COLO829 (cell line): ENCODE results near the gene SPTY2D1.
"Not testable (repeated sequence)": the region's sequence is repeated elsewhere in the genome, so short reads cannot be mapped to it uniquely, and the experiment has no call there.

ENCODE experiments used
- DNase-seq: peaks from one replicate; pipeline ENCODE4 v3.0.0; 2012; ENCODE audit warnings: low spot score

Gene SPTY2D1, protein sequence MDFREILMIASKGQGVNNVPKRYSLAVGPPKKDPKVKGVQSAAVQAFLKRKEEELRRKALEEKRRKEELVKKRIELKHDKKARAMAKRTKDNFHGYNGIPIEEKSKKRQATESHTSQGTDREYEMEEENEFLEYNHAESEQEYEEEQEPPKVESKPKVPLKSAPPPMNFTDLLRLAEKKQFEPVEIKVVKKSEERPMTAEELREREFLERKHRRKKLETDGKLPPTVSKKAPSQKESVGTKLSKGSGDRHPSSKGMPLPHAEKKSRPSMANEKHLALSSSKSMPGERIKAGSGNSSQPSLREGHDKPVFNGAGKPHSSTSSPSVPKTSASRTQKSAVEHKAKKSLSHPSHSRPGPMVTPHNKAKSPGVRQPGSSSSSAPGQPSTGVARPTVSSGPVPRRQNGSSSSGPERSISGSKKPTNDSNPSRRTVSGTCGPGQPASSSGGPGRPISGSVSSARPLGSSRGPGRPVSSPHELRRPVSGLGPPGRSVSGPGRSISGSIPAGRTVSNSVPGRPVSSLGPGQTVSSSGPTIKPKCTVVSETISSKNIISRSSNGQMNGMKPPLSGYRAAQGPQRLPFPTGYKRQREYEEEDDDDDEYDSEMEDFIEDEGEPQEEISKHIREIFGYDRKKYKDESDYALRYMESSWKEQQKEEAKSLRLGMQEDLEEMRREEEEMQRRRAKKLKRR

DNA sequence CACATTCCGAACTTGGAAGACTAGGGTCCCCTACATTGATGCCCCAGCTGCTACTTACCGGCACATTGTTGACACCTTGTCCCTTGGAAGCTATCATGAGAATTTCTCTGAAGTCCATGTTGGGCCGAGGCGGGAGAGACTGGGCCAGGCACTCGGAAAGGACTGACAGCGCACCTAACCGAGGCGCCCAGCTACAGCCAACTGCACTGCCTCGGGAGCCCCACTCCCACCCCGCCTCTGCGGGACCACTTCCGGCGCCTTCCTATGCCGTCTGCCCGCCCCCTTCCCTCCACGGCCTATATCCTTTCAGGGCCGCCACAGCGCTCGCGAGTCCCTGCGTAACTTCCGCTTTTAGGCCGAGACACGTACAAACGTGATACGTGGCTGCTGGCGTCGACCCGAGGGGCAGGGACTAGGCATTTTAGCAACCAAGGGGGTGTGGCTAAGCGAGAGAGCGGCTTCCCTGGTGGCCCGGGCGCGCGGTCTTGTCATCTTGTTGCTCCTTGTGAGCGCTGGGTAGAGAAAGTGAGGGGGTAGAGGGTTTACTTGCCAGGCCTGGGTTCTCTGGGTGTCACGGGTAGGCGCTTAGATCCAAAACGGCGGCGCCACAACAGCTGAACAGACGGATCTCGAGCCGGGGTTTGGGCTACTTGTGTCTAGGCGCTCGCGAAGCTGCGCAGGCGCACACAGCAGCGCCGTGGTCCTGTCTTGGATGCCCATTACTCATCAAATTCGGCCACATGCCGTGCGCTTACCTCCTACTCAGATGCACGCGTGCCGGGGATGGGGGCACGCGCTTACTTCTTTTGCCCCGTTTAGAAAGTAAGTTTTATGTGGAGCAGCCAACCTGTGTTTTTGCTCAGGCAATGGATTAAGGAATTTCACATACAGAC lies at the start of gene SPTY2D1:
Gene SPTY2D1, minus strand, starts transcription at position 203 of the 893 bp plus-strand sequence. Its CDS starts 85 bp downstream, at position 118.
- peak; percentile 97 for DNase-seq

DNA sequence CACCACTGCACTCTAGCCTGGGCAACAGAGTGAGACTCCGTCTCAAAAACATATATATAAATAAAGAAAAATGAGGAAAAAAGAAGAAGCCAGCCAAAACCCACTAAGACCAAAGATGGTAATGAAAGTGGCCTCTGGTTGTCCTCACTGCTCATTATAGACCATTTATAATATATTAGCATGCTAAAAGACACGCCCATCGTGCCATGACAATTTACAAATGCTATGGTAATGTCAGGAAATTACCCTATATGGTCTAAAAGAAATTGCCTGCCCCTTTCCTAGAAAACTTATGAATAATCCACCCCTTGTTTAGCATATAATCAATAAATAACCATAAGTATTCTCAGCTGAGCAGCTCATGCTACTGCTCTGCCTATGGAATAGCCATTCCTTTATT lies 48.3 kb upstream of the SPTY2D1 start:
- no peak for DNase-seq

DNA sequence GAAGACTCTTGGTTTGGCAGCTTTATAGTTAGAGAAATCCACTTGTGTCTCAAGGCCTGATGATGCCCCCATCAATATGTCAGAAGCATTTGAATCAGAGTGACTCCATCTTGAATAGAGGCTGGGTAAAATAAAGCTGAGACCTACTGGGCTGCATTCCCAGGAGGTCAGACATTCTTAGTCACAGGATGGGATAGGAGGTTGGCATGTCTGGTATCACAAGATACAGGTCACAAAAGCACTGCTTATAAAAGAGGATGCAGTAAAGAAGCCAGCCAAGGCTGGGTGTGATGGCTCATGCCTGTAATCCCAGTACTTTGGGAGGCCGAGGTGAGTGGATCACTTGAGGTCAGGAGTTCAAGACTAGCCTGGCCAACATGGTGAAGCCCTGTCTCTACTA lies 47.8 kb upstream of the SPTY2D1 start:
- not testable (repeated sequence) for DNase-seq

DNA sequence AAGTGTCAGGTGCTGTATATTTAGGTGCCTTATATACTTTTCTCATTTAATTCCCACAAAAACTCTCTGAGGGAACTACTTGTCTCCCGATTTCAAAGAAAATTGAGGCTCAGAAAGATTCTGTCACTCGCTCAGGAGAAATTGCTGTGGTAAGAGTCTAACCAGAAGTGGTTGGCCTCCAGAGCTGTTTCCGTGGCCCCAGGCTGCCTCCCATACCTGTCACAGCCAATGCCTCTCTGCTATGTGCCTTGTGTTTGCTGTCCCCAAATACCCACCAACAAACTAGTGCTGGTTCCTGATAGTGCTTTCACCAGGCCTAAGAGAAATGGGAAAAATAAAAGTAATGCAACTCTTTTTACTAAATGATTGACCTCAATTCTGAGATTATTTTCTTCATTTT lies 43.4 kb upstream of the SPTY2D1 start:
- no peak for DNase-seq

DNA sequence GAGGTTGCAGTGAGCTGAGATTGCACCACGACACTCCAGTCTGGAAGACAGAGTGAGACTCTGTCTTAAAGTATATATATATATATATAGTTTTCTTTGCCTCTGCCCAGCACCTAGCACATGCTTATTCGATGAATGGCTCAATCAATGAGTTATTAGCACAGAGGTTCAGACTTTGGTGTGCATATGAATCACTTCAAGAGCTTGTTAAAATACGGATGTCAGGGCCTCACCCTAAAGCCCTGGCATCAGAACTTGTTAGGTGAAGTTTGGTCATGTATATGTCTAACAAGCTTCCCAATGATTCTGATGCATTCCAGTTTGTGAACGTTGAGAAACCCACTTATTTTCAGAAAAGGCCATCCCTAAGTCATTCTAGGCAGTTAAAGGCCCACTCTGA lies 42.7 kb upstream of the SPTY2D1 start:
- no peak for DNase-seq

DNA sequence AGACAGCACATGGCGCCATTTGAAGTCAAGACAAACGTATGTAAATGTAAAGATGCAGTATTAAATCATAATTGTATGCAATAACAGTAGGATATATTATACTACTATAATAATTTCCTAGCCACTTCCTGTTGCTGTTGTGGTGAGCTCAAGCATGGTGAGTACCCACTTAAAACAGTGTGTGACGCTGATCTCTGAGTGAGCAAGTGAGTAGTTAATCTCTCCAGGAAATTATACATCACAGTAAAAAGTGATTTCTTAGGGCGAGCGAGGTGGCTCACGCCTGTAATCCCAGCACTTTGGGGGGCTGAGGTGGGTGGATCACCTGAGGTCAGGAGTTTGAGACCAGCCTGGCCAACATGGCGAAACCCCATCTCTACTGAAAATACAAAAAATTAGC lies 38.1 kb upstream of the SPTY2D1 start:
- DNase-seq, result not testable (repeated sequence)

DNA sequence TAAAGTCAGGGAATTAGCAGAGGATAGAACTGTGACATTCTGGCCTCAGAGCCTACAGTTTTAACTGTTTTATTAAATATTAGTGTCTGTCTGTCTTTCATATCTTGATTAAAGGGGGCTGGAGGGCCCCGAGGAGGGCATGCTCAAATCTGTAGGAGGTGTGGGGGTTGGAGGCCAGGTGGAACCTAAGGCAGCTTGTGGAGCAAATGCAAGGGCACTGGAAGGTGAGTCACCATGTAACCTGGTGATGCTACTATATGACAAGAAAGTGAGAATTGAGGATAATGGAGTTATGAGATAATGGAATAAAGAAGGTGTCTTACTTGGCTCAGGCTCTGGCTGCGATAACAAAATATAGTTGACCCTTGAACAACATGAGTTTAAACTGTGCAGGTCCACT lies 37.1 kb upstream of the SPTY2D1 start:
- no peak for DNase-seq

DNA sequence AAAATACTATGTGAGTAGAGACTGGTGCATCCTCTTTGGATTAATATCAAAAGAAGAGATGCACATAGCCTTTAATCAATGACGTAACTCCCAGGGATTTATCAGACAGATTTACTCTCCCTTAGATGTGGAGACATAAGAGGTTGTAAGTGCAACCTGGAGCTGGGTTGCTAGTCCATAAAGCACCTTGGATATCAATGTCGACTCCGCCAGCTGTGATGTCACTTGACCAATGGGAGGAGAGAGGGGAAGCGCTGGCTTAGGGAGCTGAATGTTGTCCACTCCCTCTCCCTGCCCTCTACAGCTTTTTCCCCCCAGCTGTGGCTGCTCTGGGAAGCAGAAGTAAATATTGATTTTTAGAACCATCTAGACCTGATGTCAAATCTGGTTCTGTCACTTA lies 35.6 kb upstream of the SPTY2D1 start:
- no peak for DNase-seq

DNA sequence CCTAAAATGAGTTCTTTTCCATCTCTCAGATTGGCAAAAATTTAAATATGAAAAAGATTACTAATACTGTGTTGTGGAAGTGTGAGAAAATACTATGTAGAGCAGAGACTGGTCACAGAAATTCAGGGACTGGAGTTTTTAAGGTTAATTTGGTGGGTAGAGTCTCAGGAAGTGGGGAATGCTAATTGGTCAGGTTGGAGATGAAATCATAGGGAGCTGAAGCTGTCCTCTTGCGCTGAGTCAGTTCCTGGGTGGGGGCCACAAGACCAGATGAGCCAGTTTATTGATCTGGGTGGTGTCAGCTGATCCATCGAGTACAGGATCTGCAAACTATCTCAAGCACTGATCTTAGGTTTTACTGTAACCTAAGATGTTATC lies 35.1 kb upstream of the SPTY2D1 start:
- DNase-seq, result no peak

DNA sequence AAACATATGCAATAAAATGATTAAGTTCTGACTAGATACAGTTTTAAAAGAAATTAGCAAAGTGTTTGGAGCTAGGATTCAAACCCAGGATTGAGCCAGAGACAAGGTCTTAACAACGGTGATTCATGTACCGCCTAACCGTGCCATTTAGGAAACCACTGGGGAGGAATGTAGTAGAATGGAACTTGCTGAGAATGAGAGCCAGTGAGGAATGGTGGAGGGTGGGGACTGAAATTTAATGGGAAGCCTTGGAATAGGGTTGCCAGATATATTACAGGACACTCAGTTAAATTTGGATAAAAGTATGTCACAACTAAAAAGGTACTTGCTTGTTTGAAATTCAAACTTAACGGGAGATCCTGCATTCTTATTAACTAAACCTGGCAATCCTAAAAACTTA lies 34.0 kb upstream of the SPTY2D1 start:
- DNase-seq, result no peak

DNA sequence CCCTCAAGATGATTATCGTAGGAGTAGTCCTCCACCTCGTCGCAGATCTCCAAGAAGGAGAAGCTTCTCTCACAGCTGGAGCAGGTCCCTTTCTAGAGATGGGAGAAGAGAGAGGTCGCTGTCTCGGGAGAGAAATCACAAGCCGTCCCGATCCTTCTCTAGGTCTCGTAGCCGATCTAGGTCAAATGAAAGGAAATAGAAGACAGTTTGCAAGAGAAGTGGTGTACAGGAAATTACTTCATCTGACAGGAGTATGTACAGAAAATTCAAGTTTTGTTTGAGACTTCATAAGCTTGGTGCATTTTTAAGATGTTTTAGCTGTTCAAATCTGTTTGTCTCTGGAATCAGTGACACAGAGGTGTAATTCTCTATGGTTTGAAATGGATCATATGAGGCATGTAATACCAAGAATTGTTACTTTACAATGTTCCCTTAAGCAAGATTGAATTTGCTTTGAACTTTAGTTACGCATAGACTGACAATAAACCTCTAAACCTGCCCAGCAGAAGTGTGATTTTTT lies 31.3 kb upstream of the SPTY2D1 start:
- DNase-seq, result not testable (repeated sequence)

DNA sequence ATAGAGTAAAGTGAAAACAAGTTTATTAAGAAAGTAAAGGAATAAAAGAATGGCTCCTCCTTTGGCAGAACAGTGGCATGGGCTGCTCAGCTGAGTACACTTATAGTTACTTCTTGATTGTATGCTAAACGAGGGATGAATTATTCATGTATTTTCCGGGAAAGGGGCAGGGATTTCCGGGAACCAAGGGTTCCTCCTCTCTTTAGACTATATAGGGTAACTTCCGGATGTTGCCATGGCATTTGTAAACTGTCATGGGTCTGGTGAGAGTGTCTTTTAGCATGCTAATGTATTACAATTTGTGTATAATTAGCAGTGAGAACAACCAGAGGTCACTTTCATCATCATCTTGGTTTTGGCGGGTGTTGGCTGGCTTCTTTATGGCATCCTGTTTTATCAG lies 23.5 kb upstream of the SPTY2D1 start:
- DNase-seq, result no peak

DNA sequence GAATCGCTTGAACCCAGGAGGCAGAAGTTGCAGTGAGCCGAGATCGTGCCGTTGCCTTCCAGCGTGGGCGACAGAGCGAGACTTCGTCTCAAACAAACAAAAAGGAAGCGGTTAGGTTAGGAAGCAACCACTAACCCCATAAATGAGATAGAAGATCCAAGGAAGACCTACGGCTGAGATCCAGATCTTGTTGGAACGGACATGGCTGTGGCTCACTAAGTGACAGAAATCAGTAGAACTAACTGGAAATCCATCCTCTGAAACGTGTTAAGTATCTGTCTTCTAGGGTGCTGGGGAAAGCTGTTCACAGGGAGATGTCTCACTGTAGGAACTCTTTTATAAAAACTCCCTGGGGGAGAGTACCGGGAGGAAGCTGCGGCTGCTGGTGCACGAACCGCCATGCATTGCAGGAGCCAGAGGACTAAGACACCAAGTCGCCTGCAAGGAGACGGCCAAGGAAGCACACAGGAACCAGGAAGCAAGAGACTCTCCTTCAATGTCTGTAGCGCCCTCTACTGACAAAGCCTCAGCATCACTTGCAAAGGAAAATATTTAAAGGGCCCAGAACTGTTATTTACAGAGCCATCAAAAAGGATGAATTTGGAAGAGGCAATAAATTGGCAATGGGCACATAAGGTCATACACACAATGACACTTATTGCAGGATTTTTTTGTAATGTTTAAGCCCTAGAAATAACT lies 16.9 kb upstream of the SPTY2D1 start:
- peak; percentile 25 for DNase-seq

DNA sequence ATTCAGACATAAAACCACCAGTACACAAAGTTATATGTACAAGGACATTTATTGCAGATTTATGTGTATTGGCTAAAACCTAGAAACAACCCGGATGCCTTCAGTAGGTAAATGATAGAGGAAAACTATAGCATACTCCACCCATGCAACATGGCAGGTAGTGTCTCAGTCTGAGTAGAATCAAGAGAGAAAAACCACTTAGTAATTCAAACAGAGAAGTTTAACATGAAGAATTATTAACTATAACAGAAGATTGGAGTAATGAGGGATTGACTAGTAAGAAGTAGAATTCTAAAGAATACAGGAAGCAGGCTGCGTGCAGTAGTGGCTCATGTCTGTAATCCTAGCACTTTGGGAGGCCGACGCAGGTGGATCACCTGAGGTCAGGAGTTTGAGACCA lies 16.2 kb upstream of the SPTY2D1 start:
- no peak for DNase-seq

DNA sequence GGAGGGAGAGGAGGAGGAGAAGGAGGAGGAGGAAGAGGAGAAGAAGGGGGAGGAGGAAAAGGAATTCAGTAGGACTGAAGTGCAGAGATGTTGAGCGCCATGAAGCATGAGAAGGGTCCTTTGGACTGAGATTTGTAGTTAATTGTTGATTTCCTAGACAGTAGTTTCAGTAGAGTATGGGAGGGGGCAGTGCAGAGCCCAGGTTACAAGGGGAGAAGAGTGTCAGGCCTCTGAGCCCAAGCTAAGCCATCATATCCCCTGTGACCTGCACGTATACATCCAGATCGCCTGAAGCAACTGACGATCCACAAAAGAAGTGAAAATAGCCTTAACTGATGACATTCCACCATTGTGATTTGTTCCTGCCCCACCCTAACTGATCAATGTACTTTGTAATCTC lies 8.9 kb upstream of the SPTY2D1 start:
- DNase-seq, result not testable (repeated sequence)

DNA sequence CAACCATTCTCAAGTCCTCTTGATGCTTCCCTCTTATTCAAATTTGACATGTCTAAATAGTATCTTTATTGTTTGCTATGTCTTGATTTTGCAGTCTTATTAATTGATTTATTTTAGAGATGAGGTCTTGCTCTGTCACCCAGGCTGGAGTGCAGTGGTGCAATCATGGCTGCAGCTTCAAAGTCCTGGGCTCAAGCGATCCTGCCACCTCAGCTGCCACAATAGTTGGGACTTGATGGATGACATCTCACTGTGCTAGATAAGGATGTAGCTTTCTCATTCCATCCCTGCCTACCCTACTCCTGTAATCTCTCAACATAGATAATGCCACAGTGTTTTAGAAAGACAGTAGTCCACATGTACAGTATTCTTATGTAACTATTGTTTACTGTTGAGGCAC lies 7.5 kb upstream of the SPTY2D1 start:
- DNase-seq, result no peak

DNA sequence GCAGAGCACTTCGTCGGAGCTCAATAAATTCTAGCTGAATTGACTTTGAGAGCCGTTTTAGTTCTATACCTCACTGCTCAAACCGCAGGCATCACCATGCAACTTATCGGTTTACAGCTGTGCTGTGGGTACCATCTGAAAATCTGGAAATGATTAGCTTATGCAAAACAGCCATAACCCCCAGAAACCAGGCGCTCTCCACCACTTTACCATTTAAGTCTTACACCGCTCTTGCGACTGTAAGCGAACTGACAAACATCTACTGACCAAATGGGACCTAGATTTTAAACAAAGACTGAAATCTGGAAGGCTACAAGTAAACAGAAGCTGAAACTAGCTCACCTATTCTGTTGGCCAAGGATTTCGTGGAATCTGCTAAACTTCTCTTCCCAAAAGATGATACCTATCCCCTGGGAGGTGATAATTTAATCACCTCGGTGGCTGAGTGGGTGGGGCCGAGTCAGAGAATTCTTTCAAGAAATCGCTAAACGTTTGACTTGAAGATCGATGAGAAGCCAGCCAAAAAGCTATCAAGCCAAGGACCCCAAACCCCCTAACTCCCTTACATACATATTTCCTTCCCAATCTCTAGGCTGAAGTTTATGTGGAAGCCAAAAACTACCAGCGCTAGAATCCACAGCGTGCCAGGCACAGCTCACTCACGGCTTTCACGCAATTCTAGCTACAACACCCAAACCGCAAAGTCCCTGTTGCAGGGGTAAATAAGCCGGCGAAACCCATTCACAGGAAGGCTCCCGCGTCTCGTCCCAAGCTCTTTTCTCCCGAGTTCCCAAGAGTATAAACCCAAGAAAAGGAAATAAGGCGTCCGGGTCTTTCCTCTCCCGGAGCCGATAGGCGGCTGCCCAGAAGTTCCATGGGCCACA lies 644 bp downstream of the SPTY2D1 start:
- no peak for DNase-seq

DNA sequence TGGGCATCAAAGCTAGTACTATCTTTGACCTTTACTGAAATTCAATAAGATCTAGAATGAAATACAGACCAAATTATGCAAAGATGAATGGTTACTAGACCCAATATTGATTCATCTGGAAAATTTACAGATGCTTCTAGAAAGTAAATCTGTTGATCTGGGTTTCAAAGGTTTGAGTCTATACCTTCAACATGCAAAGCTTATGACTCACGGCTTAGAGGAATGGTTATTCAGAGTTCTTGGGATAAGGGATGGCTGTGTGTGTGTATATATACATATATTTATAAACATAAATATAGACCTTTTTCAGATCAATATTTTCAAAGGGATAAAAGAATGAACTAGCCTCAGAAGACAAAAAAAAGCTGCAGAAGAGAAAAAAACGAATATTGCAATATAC lies 1.3 kb downstream of the SPTY2D1 start:
- no peak for DNase-seq

DNA sequence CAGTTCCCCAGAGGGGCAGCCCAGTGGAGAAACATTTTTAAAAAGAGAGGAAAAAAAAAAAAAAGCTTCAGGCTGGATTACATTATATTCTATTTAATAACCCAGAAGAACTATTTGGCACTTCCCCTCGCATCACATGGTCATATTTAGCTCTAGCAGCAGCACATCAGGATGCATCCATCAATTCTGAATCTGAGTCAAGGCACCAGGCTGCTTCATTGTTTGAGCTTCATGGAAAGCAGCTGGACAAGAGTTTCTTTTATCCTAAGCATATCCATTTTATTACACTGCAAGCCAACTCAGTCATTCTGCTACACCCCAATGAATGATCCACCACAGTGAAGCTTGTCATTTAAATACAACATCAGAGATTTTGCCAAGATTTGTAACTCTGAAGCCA lies 10.0 kb downstream of the SPTY2D1 start:
- DNase-seq, result no peak

DNA sequence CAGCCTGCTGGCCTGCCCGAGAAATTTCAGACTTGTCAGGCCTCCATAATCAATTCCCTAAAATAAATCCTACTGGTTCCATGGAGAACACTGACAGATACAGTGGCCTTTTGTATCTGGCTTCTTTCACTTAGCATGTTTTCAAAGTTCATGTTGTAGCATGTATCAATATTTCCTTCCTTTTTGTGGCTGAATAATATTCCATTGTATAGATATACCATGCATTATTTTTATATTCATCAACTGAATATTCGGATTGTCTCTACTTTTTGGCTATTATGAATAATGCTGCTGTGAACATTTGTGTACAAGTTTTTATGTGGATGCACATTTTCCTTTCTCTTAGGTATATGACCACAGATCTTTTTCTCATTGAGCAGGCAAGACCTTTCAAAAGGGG lies 10.4 kb downstream of the SPTY2D1 start:
- no peak for DNase-seq
